ENCODE measurements around the gene TIMM9.
"Not testable (repeated sequence)": the region's sequence is repeated elsewhere in the genome, so short reads cannot be mapped to it uniquely, and the experiment has no call there.

Gene TIMM9

DNA sequence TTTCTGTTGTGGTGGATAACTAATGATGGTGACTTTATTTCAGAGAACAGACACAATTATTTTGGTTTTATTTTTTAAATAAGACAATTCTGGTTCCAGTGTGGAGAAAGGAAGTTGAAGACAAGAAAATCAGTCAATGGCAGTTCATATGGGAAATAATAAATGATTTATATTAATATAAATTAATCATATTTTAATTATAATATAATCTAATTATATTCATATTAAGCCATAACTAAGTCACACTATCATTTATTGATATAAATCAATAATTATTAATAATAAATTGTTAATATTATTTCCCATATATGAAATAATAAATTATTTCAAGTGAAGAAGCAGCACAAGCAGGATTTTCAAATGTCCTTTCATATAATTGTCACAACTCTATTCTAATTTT is 28.8 kb downstream of the TIMM9 start:
- DNase-seq (ENCODE audit: low read depth in 3 of 3) = no peak

- DNase-seq (ENCODE audit: low read depth in 3 of 3) = no peak
Observed at GRCh38 chr14:58397156-58397555, 30.2 kb downstream of the TIMM9 start.

DNA sequence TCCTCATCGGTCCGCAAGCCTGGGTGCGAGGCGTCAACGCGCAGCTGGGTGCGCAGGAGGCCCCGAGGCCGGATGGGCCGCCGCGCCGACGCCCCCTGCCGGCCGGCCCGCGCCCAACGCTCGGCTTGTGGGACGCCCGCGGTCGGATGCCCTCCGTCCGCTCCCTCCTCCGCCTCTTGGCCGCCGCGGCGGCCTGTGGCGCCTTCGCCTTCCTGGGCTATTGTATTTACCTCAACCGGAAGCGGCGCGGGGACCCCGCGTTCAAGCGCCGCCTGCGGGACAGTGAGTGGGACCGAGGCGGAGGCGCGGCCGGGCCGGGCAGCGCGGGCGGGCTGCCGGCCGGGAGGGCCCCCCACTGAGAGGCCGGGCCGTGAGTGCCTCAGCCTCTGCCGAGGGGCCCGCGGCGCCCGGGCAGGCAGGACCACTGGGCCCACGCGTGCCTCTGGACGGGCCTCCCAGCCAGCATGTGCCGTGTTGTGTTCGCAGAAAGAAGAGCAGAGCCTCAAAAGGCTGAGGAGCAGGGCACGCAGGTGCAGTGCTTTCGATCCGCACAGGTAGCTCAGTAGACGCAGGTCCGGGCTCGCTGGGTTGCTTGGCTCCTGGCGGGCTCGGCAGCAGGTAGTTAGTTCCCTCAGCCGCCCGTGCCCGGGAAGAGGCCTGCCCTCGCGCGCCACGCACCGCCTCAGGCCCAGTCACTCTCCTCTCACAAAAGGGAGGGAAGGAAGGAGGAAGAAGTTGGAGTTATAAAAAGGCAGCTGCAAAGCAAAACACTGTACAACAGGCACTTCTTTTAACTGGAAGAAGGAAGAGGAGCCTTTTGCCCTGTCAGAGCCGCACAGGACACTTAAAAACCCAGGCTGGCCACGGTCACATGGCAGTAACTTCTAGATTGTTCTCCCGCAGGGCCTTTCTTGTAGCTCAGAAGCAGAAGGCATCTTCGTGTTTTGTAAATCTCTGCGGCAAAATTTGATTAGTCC is 31.2 kb downstream of the TIMM9 start, which contains the start of gene TOMM20L:
TSS of gene TOMM20L (plus strand) at position 119 of the 977 bp plus-strand sequence. CDS start at position 147, 28 bp downstream.
- DNase-seq (ENCODE audit: low read depth in 3 of 3) = peak; percentile 31 to 66 (median 58)

- DNase-seq (ENCODE audit: low read depth in 3 of 3) = no peak
Observed at GRCh38 chr14:58395562-58395811, 31.8 kb downstream of the TIMM9 start.

GRCh38 chr14:58390830-58391229 is 36.5 kb downstream of the TIMM9 start:
- no peak for DNase-seq (ENCODE audit: low read depth in 3 of 3)

DNA sequence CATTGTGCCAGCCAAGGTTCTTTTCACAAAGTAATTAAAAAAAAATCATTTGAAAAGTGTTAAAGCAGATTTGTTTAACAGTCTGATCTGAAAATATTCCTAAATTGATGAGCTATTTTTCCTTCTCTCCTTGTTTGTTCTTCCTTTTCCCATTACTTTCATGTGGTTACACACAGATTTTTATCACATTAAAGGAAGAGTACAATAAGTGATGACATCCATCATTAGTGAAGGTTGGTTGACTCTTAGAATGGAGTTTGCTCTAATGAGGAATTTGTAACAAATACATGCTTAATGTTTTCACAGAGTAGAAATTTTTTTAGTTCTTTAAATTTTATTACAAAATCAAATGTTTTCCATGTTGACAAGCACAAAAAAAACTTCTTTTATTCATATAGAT is 50.5 kb downstream of the TIMM9 start:
- no peak for DNase-seq (ENCODE audit: low read depth in 3 of 3)

- no peak for DNase-seq (ENCODE audit: low read depth in 3 of 3)
Observed at GRCh38 chr14:58368956-58369355, 58.4 kb downstream of the TIMM9 start.

DNA sequence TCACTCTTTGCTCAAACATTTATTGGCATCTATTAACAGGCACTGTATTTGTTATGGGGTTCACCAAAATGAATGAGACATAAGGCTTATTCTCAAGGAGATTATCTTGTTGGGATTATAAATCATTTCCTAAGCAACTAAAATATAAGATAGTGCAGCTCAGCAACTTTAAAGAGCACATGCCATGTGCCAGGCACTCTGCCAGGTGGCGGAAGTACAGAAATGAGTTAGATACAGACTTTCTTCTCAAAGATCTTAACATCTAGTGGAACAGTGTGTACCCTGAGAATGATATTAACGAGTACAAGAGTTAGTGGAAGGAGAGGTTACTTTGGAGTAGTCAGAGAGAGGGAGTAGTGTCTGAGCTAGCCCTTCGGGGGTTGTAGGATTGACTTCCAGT is 60.0 kb downstream of the TIMM9 start:
- no peak for DNase-seq (ENCODE audit: low read depth in 3 of 3)

DNA sequence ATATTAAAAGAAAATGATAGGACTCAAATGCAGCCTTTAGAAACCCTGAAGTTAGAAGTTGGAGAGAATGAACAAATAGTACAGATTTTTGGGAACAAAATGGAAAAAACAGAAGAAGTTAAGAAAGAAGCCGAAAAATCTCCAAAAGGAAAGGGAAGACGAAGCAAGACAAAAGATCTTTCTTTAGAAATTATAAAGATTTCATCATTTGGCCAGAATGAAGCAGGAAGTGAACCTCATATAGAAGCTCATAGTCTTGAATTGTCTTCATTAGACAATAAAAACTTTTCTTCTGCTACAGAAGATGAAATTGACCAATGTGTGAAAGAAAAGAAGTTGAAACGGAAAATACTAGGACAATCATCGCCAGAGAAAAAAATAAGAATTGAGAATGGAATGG is 63.0 kb downstream of the TIMM9 start:
- no peak for DNase-seq (ENCODE audit: low read depth in 3 of 3)

DNA sequence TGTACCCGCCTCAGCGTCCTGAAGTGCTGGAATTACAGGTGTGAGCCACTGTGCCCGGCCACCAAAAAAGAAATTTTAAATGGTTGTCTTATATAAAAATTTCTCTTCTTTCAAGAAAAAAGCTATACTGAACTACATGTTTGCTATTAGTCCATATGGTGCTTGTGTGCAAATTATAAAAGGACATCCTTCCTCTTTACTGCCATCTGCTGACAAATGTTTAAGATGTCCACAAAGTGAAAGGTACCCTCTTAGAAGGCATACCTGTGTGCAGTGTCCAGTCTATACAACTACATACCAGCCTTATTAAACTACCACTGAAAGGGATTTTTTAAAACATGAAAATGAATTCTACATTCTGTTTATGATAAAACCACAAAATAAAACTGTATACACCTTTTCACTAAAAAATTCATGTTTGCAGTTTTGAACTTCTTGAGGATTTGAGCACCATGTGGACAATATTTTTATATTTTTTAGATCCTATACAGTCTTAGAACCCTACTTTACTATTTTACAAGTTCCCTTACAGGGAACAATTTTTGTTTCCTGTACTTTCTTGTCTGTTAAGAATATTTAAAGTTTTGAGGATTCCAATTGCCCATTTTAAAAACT is 64.4 kb downstream of the TIMM9 start:
- no peak for DNase-seq (ENCODE audit: low read depth in 3 of 3)

- DNase-seq (ENCODE audit: low read depth in 3 of 3) = not testable (repeated sequence)
Observed at GRCh38 chr14:58362272-58362671, 65.1 kb downstream of the TIMM9 start.

Data from stimulated activated CD4-positive, alpha-beta T cell treated with anti-CD3 and anti-CD28 coated beads, TNF-alpha, amount 100 ng/mL, for 24 hours (primary cell).